ENCODE measurements around the gene ATP11B. TPM values are rescaled to one million over a fixed set of nuclear protein-coding genes. Genes with fewer than 3 reads are reported as not detected.

The ATP11B gene
- total RNA-seq, 2 experiments from 2014 or later, result 85.7 to 95.3 TPM

DNA sequence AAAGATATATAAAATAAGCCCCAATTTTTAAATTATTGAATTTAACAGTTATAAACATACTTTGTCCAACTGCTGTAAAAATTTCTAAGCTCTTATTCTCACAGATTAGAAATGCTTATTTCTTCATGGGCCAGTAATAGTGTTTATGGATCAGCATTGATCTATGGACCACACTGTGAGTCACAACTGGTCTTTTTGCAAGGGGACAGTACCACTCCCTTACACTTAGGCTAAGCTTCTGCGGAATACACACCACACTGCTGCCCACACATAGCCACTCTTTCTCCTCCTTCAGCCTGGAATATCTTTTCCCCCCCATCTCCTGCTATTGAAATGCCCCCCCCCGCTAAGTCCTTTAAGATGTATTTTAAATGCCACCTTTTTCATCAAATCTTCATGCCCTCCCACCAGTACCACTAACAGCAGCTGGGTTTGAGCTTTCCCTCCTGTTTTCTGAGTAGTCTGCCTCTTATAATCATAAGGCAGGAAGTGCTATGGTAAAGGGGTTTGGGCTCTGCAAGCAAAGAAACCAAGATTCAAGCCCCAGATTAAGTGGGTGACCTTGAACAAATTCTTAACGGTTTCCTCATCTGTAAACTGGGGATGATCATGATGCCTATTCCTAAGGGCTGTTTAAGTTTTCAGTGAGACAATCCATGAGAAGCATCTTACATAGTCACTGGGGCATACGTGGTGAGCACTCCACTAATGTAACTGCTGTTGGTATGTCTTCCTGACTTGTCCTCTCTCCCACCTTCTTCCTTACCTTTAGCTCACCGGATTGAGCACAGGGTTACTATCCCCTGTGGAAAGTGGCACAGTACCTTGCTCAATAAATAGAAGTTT lies 117.9 kb downstream of the ATP11B start:
- H3K27ac Mint-ChIP-seq, result peak overlapping the region; percentile 87
- H3K27me3 Mint-ChIP-seq, result no peaks in the 10 kb centered on the region
- intact Hi-C loops (cut with micrococcal nuclease), result no loop called here
- ChIA-PET POLR2A (interaction anchor here (1.0 to 1.1 kb wide), 3 partner anchors 11 to 81 kb away, joined by 3 read pairs; no protein-coding TSS in a partner anchor), CTCF (interaction anchor here (0.5 to 3.0 kb wide), 5 partner anchors 10 to 115 kb away, joined by 3 to 16 read pairs (median 3); no protein-coding TSS in a partner anchor)
- ATAC-seq, result peak; percentile 47
- H3K4me3 Mint-ChIP-seq, result no peak overlapping the region
- peak; percentile 16 for DNase-seq
- H3K4me1 Mint-ChIP-seq (ENCODE audit: low read depth), result peaks cover 56% of the 10 kb centered on the region
- TF ChIP-seq, protein P1, sequence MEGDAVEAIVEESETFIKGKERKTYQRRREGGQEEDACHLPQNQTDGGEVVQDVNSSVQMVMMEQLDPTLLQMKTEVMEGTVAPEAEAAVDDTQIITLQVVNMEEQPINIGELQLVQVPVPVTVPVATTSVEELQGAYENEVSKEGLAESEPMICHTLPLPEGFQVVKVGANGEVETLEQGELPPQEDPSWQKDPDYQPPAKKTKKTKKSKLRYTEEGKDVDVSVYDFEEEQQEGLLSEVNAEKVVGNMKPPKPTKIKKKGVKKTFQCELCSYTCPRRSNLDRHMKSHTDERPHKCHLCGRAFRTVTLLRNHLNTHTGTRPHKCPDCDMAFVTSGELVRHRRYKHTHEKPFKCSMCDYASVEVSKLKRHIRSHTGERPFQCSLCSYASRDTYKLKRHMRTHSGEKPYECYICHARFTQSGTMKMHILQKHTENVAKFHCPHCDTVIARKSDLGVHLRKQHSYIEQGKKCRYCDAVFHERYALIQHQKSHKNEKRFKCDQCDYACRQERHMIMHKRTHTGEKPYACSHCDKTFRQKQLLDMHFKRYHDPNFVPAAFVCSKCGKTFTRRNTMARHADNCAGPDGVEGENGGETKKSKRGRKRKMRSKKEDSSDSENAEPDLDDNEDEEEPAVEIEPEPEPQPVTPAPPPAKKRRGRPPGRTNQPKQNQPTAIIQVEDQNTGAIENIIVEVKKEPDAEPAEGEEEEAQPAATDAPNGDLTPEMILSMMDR (IDR thresholded peaks at IDR 0.05), result no peak
- H3K9me3 Mint-ChIP-seq, result no peaks in the 10 kb centered on the region
- H3K36me3 Mint-ChIP-seq (ENCODE audit: low read depth), result peaks cover 17% of the 10 kb centered on the region

DNA sequence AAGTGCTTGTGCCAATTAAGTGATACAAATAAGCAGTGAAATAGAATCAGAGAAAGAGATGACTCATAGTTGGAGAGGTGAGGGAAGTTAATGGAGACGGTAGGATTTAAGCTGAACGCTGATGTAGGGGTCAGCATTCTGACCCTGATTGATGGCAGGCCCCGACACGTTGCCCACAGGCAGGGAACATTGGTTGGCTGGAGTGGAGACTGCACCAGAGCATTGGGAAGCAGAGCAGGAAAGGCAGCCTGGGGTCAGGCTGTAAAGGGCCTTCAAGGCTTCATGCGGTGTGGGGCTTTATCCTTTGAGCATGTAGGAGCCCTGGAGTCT lies 118.4 kb downstream of the ATP11B start:
- Mint-ChIP-seq H3K27ac (peak overlapping the region; percentile 87), H3K27me3 (no peaks in the 10 kb centered on the region), H3K9me3 (no peaks in the 10 kb centered on the region), H3K36me3 (ENCODE audit: low read depth) (peaks cover 17% of the 10 kb centered on the region), H3K4me1 (ENCODE audit: low read depth) (peaks cover 56% of the 10 kb centered on the region), H3K4me3 (no peak overlapping the region)
- intact Hi-C loops (cut with micrococcal nuclease), result no loop called here
- TF ChIP-seq, protein P1 (IDR thresholded peaks at IDR 0.05), result no peak
- DNase-seq (no peak), ATAC-seq (no peak)
- ChIA-PET POLR2A (interaction anchor here (1.0 kb wide), 1 partner anchor 10 kb away, joined by 3 read pairs; no protein-coding TSS in a partner anchor), CTCF (interaction anchor here (0.5 kb wide), 1 partner anchor 114 kb away, joined by 3 read pairs; no protein-coding TSS in a partner anchor)

- DNase-seq (no peak), ATAC-seq (no peak)
- ChIA-PET POLR2A (no interaction called here), CTCF (interaction anchor here (1.5 kb wide), 1 partner anchor 20 kb away, joined by 3 read pairs; no protein-coding TSS in a partner anchor)
- Mint-ChIP-seq H3K36me3 (ENCODE audit: low read depth) (peaks cover 21% of the 10 kb centered on the region), H3K27me3 (no peaks in the 10 kb centered on the region), H3K4me1 (ENCODE audit: low read depth) (peaks cover 56% of the 10 kb centered on the region), H3K27ac (peak overlapping the region; percentile 87), H3K9me3 (no peaks in the 10 kb centered on the region), H3K4me3 (no peak overlapping the region)
- TF ChIP-seq, protein P1 (IDR thresholded peaks at IDR 0.05), result no peak
- intact Hi-C loops (cut with micrococcal nuclease), result no loop called here
Observed at GRCh38 chr3:182912474-182912873, 119.2 kb downstream of the ATP11B start.

DNA sequence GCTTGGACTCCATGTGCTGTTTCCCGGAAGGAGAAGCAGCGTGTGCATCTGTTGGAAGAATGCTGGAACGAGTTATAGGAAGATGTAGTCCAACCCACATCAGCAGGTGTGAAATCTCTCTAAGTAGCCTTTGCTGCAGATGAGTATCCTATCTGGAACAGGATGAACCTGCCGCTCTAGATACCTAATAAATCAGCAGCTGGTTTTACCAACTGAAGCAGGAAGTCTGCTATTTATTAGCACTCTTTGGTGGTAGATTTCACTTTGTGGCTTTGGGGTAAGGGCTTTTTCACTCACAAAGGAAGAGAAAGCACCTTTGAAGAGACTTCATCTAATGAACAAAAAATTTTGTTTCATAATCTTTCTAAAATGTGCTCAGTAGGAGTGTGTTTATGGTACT lies 120.6 kb downstream of the ATP11B start:
- TF ChIP-seq, protein P1 (IDR thresholded peaks at IDR 0.05), result no peak
- CTCF ChIA-PET, result interaction anchor here (1.2 to 1.5 kb wide), 2 partner anchors 19 to 200 kb away, joined by 3 read pairs; no protein-coding TSS in a partner anchor
- peak overlapping the region; percentile 85 for H3K27ac Mint-ChIP-seq
- H3K36me3 Mint-ChIP-seq (ENCODE audit: low read depth), result peaks cover 17% of the 10 kb centered on the region
- H3K4me1 Mint-ChIP-seq (ENCODE audit: low read depth), result peaks cover 56% of the 10 kb centered on the region
- no peak overlapping the region for H3K4me3 Mint-ChIP-seq
- POLR2A ChIA-PET, result interaction anchor here (0.8 to 1.0 kb wide), 2 partner anchors 10 to 186 kb away, joined by 3 read pairs; no protein-coding TSS in a partner anchor
- ATAC-seq (peak; percentile 52), DNase-seq (peak; percentile 11)
- intact Hi-C loops (cut with micrococcal nuclease), result no loop called here
- no peaks in the 10 kb centered on the region for H3K27me3 Mint-ChIP-seq
- H3K9me3 Mint-ChIP-seq, result no peaks in the 10 kb centered on the region

DNA sequence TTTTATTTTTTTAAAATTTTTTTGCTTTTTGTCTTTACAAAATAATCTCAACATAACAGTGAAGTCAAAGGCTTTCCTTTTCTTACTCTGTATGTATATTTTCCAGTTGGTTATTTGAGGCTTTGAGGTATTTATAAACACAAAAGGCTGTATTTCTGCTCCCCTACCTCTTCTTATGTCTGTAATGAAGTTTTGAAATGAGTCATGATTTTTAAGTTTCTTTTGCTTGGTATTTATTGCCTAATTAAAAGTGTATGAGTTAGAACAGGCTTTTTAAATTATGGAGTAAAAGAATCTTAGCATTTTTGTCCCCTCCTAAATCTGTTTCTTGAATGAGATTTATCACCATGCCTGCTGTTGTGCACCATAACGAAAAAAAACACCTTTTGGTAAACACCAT lies 121.0 kb downstream of the ATP11B start:
- peak overlapping the region; percentile 85 for H3K27ac Mint-ChIP-seq
- POLR2A ChIA-PET, result no interaction called here
- peaks cover 17% of the 10 kb centered on the region for H3K36me3 Mint-ChIP-seq (ENCODE audit: low read depth)
- CTCF ChIA-PET, result interaction anchor here (1.0 kb wide), 1 partner anchor 11 kb away, joined by 4 read pairs; no protein-coding TSS in a partner anchor
- H3K9me3 Mint-ChIP-seq, result no peaks in the 10 kb centered on the region
- intact Hi-C loops (cut with micrococcal nuclease), result no loop called here
- H3K4me1 Mint-ChIP-seq (ENCODE audit: low read depth), result peaks cover 52% of the 10 kb centered on the region
- no peak for DNase-seq
- ATAC-seq, result peak; percentile 34
- no peaks in the 10 kb centered on the region for H3K27me3 Mint-ChIP-seq
- H3K4me3 Mint-ChIP-seq, result peak overlapping the region; percentile 27
- TF ChIP-seq, protein P1 (IDR thresholded peaks at IDR 0.05), result no peak
